ENCODE data around the gene EBLN2.

DNA sequence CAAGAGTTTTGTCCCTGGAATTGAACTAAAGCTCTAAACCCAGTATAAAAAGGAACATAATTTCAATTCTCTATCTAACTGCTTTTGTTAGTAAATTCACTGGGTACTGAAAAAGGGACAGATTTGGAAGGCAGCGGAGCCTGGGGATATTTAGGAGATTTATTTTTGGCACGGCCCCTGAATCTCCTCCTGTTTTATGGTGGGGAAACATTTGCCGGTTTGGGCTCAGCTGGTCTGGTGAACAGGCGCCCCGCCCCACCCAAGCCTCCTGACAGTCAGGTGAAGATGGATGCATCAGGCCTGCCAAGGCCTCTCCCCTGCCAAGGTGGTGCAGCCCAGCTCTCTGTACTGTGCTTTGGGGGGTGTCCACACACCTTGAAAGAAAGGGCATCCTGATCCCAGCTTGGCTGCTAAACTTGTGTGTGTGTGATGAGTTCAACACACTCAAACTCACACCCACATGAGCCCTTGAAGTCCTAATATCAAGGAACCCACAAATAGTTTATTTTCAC, 46.3 kb downstream of the EBLN2 start:
- TF ChIP-seq, protein P1, sequence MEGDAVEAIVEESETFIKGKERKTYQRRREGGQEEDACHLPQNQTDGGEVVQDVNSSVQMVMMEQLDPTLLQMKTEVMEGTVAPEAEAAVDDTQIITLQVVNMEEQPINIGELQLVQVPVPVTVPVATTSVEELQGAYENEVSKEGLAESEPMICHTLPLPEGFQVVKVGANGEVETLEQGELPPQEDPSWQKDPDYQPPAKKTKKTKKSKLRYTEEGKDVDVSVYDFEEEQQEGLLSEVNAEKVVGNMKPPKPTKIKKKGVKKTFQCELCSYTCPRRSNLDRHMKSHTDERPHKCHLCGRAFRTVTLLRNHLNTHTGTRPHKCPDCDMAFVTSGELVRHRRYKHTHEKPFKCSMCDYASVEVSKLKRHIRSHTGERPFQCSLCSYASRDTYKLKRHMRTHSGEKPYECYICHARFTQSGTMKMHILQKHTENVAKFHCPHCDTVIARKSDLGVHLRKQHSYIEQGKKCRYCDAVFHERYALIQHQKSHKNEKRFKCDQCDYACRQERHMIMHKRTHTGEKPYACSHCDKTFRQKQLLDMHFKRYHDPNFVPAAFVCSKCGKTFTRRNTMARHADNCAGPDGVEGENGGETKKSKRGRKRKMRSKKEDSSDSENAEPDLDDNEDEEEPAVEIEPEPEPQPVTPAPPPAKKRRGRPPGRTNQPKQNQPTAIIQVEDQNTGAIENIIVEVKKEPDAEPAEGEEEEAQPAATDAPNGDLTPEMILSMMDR (IDR thresholded peaks at IDR 0.05) = no peak
- no peak for TF ChIP-seq POLR2AphosphoS5 (IDR thresholded peaks at IDR 0.05; ENCODE audit: insufficient read depth in 1 of 2, low read depth in 1 of 2)
